SHP77 treated with DMSO at 0.1 percent for 48 hours (cell line): ENCODE results near the gene CBX7.

Experiments used
- DNase-seq: peaks from one replicate; lab custom pipeline; 2025; lab: John Stamatoyannopoulos, UW

The CBX7 gene

DNA sequence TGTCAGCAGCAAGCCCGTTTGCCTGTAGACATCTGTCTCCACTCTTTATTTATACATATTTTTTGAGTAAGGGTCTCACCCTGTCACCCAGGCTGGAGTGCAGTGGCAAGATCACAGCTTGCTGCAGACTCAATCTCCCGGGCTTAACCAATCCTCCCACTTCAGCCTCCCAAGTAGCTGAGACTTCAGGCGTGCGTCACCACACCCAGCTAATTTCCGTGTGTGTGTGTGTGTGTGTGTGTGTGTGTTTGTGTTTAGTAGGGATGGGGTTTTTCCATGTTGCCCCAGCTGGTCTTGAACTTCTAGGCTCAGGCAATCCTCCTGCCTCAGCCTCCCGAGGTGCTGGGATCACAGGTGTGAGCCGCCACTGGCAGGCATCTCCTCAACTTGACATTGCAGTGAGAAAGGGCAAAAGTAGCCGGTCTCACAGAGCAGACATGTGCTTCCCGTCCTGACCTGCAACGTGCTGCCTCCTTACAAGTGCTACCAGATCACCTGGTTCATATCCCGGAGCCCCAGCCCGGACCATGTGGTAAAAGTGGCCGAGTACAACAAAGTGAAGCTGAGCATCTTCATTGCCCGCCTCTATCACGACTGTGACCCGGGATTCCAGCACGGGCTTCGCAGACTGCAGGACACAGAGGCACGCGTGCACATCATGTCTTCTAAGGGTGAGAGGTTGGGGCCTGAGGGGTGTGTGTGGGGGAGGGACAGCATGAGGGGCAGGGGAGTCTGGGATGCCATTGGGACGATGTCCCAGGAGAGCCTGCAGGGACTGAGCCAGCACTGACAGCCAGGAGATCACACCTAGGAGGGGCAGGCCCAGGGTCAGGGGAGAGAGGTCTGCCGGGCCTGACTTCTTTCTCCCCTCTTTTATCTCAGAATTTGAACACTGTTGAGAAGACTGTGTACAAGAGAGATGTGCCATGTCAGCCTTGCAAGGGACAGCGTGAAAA is 61.1 kb downstream of the CBX7 start:
- DNase-seq, result no peak

DNA sequence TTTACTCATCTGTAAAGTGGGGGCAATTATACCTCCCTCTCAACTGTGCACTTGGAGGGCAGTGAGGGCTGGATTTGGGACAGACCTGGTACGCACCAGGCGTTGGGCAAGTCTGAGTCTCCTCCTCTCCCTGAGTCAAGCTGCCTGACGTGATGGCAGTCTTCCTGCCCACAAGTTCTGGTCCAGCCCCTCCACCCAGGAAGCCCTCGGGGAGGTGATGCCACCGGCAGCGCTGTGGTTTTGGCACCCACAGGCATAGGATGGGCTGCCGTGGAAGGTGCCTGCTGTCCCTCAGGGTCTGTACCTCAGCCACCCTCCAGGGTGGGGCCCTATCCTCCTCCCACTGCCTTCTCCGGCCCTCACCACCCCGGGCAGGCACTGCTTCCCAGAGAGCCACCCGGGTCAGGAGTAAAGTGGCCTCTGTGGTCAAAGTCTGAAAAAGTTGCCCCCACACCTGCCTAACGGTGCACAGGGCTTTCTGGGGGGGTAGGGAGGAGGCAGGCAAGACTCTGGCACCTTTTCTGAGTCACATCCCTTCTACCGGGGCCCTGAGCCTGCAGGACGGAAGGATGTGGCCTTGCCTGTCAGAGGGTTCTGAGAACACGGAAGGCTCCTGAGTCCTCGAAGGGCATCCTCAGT is 61.9 kb downstream of the CBX7 start:
- DNase-seq, result no peak

DNA sequence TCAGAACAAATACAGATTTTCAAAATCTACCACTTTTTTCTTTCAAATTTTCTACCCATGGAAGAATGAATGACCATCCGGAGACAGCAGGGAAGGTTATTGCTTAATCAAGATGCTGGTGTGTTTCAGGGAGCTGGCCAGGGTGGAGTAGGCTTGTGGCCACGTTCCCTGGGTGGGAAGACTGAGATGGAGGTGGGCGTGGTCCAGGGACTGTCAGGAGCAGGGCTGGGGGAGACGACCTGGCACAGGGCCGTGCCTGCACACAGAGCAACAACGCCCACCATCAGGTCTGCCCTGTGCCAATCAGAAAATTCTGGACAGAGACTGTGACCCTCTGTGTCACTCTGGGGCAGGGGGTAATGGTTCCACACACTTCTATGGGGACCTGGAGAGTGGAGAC is 62.6 kb downstream of the CBX7 start:
- DNase-seq, result no peak

DNA sequence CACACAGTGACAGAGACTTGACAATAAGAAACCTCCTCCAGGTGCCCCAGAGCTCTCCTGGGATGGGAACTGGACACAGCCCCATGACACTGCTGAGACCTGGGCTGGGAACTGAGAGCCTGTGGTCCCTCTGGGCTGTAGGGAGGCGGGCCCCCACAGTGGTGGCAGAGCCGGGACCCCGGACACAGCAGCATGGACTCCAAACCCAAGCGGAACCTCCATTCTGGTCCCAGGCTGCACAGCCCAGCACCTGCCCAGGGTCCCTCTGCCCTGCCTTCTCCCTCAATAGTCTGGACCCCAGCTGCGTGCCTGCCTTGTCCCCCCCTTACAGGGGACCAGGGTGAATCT is 63.8 kb downstream of the CBX7 start:
- DNase-seq, result no peak

DNA sequence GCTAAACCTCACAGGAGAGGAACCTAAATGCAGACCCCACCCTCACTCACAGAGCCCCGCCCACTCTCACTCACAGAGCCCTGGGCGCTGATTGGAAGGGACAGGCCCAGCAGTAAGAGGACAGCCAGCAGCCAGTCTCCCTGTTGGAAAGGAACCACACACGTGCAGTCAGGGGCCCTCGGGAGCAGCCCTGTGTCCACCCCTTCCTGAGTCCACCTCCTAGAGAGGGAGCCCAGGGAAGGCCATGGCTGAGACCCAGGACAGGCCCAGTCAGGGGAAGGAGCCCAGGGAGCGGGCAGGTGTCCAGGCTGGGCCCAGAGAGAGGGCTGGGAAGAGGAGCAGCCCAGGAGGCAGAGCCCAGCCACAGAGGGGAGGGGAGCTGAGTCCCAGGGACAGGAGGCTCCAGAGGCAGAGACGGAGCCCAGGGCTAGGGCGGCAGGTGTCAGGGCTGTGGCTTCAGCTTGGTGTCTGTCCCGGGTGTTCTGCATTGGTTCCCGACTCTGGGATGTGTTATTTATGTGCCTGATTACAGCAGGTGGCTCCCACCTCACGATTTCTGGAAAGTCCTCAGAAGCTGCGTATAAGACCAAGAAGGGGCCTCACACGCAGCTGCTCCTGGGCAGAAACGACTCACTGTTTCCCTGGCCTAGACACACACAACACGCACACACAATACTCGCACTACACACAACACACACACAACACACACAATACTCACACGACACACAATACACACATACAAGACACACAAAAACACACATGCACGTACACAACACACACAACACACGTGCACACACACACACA is 64.4 kb downstream of the CBX7 start:
- DNase-seq, result no peak

DNA sequence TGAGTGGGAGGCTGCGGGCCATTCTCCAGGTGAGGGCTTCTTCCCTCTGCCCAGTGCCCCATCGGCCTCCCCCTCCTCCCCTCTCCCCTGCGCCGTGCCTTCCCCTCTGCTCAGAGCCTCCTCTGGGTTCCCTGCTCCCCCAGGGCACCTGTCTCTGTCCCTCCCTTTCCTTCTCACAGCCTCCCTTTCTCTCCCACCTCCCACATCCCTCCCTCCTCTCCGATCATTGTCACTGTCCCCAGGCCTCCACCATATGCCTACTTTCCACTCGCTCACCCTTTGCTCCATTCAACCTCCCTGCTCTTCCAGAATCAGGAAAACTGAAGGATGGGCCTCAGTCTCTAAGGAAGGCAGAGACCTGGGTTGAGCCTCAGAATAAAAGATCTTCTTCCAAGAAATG is 65.4 kb downstream of the CBX7 start:
- DNase-seq, result no peak

DNA sequence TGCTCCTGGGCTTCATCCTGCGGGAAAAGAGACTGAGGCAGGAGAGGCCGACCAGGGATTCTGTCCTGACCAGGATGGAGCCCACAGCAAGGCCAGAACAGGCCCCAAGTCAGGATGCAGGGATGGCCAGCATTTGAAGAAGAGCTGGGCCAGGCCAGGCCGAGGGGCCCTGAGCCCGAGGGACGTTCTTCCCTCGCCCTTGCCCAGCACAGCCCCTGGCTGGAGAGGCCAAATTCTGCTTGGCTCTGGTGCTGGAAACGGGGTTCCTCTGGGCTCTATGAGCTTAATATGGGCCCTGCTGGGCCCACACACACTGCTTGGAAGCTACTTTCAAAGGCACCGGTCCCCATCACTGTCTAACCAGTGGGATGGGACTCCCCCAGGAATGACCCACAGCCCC is 67.8 kb downstream of the CBX7 start:
- DNase-seq, result no peak

DNA sequence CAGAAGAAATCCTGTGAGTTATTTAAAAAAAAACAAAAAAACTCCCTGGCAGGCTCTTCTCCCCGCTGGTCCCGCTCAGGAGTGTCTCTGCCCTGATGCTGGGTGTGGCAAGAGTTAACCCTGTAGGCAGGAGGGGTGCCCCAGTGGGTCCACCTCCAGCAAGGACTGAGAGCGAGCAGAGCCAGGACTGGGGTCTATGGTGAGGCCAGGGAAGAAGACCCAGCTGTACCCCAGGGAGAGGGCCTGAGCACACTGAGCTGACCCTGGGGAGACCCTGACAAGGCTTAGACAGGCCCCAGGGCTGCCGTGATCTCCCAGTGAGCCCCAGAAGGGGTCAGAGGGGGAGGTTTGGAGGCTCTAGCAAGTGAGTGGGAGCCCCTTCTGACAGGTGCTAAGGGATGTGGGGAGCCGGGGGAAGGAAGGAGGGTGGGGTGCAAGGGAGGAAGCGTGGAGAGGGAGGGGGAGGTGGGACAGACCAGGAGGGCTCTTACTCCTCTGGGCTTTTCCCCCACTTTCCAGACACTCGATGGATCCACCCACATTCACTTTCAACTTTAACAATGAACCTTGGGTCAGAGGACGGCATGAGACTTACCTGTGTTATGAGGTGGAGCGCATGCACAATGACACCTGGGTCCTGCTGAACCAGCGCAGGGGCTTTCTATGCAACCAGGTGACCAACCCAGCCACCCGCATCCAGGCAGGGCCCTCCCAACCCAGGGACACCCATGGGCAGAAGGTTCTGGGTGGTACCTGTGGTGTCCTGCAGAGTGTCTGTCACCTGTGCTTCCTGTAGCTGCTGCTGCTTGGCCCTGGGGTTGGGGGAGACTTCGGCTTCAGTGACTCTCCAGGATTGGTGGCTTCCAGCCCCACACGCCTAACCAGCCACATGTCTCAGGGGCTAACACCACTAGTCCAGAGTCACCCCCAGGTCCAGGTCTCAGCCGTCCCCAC is 69.0 kb downstream of the CBX7 start:
- no peak for DNase-seq

DNA sequence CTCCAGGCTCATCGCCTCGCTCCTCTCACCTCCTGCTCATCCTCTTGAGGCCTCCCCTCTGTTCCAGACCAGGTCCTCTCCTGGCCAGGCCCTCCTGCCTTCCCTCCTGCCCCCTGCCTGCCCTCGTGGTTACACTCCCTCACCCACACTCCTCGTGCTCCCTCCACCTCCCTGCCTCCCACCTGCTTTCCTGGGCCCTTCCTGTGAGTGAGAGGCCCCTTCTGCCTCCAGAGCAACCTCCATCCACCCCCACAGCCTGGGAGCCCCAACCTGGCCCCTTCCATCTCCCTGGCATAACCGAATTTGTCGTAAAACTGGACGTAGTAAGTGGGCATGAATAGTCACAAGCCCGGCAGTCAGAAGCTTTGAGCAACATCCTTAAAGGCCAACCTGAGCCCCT is 70.9 kb downstream of the CBX7 start:
- no peak for DNase-seq

DNA sequence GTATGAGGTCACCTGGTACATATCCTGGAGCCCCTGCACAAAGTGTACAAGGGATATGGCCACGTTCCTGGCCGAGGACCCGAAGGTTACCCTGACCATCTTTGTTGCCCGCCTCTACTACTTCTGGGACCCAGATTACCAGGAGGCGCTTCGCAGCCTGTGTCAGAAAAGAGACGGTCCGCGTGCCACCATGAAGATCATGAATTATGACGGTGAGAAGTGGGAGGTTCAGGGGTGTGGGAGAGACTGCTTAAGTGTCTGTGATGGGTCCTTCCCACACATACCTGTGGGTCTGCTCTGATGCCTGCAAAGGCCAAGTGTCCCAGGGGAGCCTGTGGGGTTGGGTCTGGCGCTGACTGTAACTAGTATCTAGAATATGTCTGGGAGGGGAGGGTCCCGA is 71.5 kb downstream of the CBX7 start:
- no peak for DNase-seq
